ENCODE results near the gene CCDC13.
A peak's percentile ranks its signal among the peaks of the same experiment; 100 is the strongest.
"Not testable (repeated sequence)": the region's sequence is repeated elsewhere in the genome, so short reads cannot be mapped to it uniquely, and the experiment has no call there.

The CCDC13 gene, protein sequence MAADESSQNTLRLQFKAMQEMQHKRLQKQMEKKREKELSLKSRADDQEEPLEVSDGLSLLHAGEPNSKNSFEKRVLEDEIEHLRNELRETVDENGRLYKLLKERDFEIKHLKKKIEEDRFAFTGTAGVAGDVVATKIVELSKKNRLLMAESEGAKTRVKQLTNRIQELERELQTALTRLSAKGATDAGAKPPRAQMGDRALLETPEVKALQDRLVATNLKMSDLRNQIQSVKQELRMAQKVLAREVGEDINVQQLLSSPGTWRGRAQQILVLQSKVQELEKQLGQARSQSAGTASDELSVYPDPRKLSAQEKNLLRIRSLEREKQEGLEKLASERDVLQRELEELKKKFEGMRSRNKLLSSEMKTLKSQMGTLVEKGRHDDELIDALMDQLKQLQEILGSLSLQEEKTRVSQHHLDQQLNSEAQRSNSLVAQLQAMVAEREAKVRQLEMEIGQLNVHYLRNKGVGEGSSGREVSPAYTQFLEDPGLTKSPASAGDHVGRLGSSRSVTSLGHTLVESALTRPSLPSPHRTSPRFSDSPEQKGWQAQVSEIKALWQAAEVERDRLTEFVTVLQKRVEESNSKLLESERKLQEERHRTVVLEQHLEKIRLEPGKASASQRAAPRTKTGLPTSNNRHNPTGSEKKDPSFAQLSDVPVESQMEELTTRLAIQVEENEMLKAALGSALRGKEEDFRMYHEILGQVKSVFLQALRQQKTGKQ

DNA sequence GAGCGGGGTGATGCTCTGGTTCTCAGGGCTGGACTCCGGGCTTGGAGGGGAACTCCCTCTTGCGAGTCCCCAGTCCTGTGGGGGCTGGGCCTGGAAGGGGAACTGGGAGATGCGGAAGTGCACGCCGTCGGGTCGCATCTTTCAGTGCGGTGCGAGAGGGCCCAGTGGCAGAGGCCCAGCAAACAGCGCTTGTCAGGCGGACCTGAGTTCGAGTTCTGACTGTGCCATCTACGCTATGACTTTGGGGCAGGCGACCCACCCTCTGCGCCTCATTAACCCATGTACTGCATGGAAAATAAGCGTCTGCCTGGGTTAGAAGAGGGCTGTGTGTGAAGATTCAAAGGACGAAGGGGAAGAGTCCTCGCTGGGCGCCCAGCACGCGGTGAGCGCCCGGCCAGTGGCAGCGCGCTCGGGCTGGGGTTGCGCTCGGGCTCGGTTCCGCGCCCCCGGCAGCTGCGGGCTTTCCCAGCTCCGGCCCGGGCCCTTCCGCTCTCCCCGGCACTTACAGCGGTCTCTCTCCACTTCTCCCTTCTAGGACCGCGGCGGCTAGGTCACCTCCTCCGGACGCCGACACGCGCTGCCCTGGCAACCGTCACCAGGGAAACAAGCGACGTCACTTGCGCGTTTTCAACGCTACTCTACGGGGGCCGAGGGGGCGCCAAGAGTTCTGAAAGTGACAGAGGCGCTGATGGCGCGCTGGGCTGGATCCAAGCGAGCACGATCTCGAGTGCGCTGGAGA lies at the start of gene CCDC13:
TSS of gene CCDC13 (minus strand) at position 584 of the 739 bp plus-strand sequence. CDS start 14,908 bp downstream, outside the sequence.
- DNase-seq (ENCODE audit: extremely low read depth in 1 of 2, low read depth in 1 of 2), result peak; percentile 85 to 92

DNA sequence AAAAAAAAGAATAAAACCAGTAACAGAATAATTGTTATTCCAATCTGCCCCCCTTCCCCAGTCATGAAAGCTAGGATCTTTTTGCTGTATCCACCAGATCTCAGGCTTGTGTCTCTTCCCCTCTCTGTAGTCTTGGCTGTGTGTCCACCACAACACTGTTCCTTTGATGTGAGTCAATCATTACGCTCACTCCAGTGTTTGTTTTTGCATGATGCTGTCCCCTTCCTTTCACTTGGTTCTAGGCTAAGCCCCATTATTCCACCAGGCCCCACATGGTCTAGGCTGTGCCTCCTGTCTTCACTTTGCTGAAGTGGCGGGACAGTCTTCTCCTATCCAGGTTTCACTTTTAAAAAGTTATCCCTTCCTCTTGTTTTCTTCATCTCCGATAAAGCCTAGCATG lies 49.8 kb upstream of the CCDC13 start:
- no peak for DNase-seq (ENCODE audit: extremely low read depth in 1 of 2, low read depth in 1 of 2)

DNA sequence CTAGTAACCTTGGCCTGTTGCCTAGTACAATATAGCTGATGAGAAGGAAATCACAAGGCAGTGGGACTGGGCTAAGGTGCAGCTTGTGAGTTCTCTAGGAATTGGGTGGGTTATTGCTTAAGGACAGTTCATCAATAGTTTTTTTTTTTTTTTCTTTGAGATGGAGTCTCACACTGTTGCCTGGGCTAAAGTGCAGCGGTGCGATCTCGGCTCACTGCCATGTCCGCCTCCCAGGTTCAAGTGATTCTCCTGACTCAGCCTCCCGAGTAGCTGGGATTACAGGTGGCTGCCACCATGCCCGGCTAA lies 47.6 kb upstream of the CCDC13 start:
- DNase-seq (ENCODE audit: extremely low read depth in 1 of 2, low read depth in 1 of 2), result no peak

DNA sequence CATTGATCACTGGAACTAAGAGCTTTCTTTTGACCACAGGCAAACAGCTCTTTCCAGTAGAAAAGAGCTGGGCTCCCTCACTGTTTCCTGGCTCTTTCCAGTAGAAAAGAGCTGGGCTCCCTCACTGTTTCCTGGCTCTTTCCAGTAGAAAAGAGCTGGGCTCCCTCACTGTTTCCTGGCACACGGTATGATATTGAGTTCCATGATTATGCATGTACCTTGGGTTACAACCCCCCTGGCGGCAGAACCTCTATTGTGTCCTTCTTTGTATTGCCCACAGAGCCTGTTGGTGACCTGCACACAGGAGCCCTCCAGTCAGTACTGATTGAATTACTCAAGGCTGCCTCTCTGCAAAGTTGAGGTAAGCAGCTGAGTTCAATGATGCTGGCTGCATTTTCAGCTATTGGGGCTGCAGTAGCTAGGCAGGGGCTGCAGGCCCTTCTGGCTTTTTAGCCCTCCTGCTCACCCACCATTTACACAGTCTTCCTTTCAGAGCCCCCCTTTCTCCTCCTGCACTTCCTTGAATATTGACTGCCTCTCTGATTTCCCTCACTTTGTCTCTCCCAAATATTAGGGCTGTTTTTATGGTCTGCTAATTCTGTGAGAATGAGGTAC lies 46.4 kb upstream of the CCDC13 start:
- no peak for DNase-seq (ENCODE audit: extremely low read depth in 1 of 2, low read depth in 1 of 2)

DNA sequence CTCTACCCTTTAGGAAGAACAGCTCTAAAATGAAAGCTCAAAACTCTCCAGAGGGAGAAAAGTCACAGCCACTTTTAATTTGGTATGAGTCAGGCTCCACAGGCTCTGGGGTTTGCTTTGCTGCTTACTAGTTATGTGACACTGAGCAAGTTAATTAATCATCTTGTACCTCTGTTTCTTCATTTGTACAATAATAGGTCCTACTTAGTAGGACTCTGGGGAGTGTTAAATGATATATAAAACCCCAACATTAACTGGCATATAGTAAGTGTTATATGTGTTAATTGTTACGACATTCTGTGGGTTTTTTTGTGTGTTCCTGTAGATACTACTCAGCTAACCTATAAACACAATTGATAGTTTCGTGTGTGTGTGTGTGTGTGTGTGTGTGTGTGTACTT lies 42.8 kb upstream of the CCDC13 start:
- DNase-seq (ENCODE audit: extremely low read depth in 1 of 2, low read depth in 1 of 2), result no peak

DNA sequence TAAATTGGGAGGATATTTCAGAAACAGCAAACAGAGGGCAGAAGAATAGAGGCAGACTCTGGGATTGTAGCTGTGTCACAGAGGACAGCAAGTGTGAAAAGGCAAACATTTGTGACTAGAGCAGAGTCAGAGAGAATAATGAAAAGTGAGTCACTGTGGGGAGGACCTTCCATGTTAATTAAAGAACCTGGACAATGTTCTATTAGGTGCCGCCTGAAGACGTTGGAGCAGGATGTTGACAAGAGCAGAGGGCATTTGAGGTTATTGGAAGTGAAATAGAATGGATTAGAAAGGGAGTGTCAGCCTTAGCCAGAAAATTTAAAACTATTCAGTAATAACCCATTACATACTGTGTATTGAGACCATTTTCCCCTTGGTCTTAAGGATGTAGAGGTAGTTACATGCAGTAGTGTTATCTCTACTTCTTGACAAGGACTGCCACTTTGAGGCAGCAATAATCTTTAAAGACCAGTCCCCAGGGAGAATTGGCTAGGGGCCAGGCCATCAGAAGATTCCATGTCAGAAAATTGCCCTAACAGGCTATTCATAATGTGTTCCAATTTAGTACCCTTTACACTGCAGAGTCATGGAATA lies 42.0 kb upstream of the CCDC13 start:
- DNase-seq (ENCODE audit: extremely low read depth in 1 of 2, low read depth in 1 of 2), result no peak

DNA sequence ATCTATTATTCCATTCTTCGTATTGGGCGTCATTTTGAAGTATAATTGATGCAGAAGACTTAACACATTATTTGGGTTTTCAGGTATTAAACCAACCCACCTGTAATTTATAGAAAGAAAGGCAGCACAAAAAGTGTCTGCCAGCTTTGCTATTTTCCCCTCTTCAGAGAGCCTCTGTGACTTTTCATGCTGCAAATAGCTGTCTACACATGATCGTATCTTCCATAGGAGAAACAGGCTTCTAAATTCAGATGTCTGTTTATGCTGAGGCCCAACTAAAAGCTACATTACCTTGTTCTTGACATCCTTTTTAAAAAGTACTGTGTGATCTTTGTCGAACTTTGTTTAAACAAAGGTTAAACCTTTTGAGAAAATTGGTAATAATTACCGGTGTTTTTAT lies 41.2 kb upstream of the CCDC13 start:
- DNase-seq (ENCODE audit: extremely low read depth in 1 of 2, low read depth in 1 of 2), result no peak

DNA sequence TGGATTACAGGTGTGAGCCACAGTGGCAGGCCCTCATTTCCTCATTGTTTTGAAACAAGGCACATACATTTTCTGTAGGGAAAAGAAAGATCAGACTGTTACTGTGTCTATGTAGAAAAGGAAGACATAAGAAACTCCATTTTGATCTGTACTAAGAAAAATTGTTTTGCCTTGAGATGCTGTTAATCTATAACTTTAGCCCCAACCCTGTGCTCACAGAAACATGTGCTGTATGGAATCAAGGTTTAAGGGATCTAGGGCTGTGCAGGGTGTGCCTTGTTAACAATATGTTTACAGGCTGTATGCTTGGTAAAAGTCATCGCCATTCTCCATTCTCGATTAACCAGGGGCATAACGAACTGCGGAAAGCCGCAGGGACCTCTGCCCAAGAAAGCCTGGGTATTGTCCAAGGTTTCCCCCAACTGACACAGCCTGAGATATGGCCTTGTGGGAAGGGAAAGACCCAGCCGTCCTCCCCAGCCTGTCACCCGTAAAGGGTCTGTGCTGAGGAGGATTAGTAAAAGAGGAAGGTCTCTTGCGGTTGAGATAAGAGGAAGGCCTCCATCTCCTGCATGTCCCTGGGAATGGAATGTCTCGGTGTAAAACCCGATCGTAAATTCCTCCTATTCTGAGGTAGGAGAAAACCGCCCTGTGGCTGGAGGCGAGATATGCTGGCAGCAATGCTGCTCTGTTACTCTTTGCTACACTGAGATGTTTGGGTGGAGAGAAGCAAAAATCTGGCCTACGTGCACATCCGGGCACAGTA lies 38.2 kb upstream of the CCDC13 start:
- not testable (repeated sequence) for DNase-seq (ENCODE audit: extremely low read depth in 1 of 2, low read depth in 1 of 2)

DNA sequence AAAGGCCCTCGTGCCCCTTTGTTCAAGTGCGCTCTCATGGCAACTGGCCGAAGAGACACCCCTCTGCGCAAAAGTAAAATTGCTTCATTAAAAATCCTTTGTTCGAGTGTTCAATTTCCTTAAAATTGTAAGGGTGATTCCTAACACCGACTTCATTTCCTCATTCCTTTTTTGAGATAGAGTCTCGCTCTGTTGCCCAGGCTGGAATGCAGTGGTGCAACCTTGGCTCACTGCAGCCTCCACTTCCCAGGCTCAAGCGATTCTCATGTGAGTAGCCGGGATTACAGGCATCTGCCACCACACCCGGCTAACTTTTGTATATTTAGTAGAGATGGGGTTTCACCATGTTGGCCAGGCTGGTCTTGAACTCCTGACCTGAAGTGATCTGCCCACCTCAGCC lies 37.7 kb upstream of the CCDC13 start:
- DNase-seq (ENCODE audit: extremely low read depth in 1 of 2, low read depth in 1 of 2), result not testable (repeated sequence)

DNA sequence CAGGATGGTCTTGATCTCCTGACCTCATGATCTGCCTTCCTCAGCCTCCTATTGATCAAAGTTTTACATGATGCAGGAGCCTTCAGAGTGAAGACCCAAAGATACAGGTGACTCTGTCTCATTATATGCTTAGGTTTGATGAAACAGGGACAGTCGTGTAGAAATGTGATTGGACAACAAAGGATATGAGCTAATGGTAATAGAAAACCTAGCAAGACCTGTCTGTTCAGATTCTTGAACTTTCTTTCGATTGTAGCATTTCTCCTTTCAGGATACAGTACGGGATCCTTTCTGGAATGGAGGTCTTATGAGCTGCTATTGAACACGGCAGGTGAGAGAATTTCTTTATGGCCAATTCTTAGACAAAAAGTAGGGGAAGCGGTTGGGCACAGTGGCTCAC lies 36.1 kb upstream of the CCDC13 start, which contains the start of gene ACKR2:
TSS of gene ACKR2 (plus strand) at position 244 of the 400 bp plus-strand sequence. CDS start 55,058 bp downstream, outside the sequence.
- no peak for DNase-seq (ENCODE audit: extremely low read depth in 1 of 2, low read depth in 1 of 2)

DNA sequence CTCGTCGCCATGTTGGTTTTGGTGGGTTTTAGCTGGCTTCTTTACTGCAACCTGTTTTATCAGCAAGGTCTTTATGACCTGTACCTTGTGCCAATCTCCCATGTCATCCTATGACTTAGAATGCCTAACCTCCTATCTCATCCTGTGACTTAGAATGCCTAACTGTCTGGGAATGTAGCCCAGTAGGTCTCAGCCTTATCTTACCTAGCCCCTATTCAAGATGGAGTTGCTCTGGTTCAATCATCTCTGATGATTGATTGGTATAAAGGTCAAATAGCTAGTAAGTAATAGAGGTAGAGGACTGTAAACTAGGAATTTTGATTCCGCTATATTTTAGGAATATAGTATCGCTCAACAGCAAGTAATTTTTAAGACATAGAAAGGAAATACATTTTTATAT lies 34.9 kb upstream of the CCDC13 start:
- DNase-seq (ENCODE audit: extremely low read depth in 1 of 2, low read depth in 1 of 2), result no peak

DNA sequence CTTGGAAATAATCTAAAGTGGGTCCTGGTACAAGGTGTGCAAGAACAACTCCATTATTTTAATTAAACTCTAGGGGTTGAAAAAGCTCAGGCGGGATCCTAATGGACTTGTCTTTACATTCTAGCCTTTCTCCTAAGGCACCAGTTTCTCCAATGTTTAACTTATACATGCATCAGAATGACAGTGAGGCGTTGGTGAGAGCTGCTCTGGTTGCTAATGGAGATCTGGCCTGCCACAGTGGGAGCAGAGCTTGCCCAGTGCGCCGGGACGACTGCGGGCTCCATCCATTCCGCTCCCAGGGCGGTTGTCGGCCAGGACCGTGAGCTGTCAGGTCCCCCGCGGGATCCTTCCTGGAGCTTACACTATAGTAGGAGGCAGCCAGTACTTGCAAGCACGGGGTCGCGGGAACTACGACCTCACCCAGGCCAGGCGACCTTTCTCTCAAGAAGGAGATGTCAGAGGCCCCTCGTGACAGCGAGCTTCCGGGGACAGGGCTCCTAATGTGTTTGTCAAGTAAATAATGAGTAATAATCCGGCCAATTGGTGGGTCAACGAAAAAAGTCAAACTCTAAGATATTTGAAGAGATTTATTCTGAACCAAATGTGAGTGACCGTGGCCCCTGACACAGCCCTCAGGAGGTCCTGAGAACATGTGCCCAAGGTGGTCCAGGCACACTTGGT lies 32.2 kb upstream of the CCDC13 start:
- DNase-seq (ENCODE audit: extremely low read depth in 1 of 2, low read depth in 1 of 2), result no peak

DNA sequence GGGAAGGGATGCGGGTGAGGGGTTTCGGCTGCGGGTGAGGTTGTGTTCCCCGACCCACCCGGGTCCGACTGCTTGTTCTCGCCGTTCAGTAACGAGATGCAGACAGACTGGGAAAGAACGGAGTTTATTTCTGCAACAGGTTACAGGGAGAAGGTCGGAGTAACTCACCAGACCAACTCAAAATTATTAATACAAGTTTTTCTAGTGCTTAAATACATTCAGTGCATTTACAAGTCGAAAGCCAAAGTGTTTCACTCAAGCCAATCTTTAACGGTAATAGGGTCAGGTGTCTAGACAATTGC lies 31.7 kb upstream of the CCDC13 start:
- DNase-seq (ENCODE audit: extremely low read depth in 1 of 2, low read depth in 1 of 2), result no peak

DNA sequence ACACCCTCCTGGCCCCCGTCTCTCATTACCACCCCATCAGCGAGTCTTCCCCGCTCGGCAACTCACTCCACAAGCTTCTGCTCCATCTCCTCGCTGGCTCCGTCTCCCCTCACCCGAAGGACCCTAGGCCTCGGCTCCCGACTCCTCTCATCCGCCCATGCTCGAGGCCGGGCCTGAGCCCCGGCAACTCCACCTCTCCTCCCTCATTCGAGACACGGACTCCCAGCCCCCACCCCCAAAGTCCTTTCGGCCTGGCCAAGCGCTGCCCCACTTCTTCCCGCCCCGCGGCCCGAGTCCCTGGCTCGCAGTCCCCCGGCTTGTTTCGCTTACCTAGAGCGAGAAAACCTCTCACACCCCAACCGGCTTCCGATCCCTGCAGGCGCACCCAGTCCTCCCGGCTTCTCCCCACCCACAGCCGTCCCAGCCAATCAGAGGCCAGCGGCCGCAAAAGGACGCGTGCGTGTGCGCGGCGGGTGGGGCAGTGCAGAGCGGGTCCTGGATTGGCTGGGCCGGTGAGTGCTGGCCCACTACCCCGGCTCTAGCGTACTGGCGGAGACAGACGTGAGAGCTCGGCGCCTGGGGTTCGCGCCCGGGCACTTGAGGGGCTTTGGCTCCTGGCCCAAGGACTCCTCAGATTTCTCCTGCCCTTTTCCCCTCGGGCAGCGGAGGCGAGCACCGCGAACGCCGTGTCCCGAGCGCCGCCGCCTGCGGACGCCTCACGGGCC lies 31.2 kb upstream of the CCDC13 start, which contains the start of gene HIGD1A:
TSS of gene HIGD1A (minus strand) at position 385 of the 725 bp plus-strand sequence. CDS start 10,237 bp downstream, outside the sequence.
- DNase-seq (ENCODE audit: extremely low read depth in 1 of 2, low read depth in 1 of 2), result peak; percentile 87 to 91

DNA sequence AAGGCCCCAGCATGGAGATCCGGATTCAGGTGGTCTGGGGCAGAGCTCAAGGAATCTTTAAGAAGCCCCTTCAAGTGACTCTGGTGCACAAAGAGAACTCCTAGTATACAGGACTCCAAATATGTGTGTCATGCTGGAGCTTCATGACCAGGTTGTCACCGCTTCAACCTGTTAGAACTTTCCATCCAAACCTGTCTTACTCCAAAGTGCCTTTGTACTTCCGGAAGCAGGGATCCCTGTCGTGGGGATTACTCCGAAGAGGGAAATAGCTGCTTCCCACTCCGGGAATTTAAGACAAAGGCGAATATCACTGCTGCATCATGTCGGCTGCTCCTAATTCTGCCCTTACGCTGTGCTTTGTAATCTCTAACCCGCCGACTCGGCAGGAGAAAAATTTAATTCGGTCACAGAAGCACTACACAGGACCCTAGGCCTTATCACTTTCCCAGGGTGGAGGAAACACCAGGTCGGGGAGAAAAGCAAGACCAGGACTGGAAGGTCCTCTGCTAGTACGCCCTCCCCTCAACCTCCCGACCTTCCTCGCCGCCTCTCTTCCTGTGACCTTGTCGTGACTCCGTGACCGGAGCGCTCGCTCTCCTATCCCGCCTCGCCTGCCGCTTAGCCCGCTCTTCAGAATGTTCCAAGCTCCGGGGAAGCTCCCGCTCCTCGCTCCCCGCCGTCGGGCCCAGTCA lies 30.5 kb upstream of the CCDC13 start:
- DNase-seq (ENCODE audit: extremely low read depth in 1 of 2, low read depth in 1 of 2), result peak in 1 of 2 donors; percentile 21

DNA sequence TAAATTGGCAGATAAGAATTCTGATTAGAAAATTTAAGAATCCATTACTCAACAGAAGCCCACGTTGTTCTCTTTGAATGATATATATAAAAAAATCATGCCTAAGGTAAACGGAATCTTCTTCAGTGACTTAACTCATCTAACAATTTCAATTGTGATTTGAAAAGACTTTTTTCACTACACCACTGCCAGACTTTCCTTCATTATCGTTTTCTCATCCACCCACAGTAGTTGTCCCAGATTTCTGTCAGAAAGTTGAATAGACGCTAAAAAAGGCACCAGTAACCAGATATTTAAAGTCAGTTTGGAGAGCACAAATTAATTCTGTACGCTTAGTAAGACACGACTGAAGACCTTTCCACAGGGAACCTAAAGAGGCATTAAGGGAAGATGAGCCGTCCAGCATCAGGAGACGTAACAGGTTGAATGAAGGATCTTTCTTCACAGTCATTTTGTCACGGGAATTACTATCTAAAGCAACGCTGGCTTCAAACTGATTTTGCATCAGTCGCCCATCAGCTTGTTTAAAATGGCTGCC lies 29.9 kb upstream of the CCDC13 start:
- no peak for DNase-seq (ENCODE audit: extremely low read depth in 1 of 2, low read depth in 1 of 2)

DNA sequence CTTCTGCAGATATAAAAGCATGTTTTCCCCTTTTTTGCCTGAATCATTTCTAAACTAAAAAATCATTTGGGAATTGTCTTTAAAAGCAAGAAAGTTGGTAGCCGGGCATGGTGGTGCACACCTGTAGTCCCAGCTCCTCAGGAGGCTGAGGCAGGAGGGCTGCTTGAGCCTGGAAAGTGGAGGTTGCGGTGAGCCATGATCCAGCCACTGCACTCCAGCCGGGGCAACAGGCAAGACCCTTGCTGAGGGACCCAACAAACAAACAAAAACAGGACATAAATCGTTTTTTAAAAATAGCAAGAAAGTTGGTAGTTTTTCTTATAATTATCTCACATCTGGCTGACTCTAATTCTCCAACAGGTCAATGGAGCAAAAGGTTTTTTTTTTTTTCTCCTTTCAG lies 28.7 kb upstream of the CCDC13 start:
- no peak for DNase-seq (ENCODE audit: extremely low read depth in 1 of 2, low read depth in 1 of 2)

DNA sequence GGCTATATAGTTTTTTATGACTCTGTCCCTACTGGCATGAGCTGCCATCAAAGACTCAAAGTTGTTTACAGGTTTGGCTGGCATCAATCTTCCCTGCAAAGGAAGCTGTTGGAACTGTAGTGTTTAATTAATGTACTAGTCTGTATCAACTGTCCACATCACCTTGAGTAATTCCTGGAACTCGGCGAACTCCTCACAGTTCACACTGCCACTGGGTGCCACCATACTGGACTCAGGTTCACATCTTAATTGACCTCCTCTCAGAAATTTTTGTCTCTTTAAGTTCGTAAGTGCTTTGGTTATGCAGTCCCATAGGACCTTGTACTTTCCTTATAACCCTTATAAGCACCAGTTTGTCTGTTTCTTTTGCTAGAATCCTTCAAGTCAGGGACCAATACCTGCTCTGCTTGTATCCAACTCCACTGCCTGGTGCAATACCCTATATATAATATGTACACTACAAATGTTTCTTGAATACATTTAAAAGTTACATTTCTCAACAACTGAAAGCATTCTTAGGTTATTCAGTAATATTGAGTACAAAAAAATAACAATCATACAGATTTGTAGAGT lies 28.1 kb upstream of the CCDC13 start:
- DNase-seq (ENCODE audit: extremely low read depth in 1 of 2, low read depth in 1 of 2), result no peak

Data from stimulated activated CD8-positive, alpha-beta memory T cell treated with anti-CD3 and anti-CD28 coated beads, Interleukin-7, amount 100 ng/mL, for 48 hours (primary cell).